Measurements from ENCODE around the gene FAM3A. TPM values are rescaled to one million over a fixed set of nuclear protein-coding genes. Genes with fewer than 3 reads are reported as not detected.

The FAM3A gene
- total RNA-seq, 4 donors from 2014 or later, result 62.7 to 112 (median 72.5) TPM

DNA sequence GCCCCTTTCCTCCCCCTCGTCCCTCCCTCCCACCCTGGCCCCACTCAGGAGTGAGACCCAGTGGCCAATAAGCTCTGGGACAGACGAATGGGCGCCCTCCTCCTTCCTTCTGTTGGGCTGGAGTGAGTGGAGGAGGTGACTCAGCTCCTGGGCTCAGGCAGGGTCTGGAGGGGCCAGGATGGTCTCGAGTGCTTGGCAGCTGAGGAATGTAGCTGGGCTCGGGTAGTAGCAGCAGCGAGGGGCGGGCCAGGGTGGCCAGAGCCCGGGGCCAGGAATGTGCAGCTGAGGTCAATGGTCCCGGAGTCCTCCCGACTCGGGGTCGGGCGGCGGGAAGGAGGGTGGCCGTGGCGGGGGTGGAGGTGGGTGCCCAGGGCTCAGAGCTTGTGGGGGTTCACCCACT, 15.6 kb upstream of the FAM3A start:
- H3K9me3 ChIP-seq, result no peaks in the 10 kb centered on the region
- no peak overlapping the region for H3K4me3 ChIP-seq
- peaks cover 0 to 14% (median 6%) of the 10 kb centered on the region in 4 donors for H3K4me1 ChIP-seq
- in situ Hi-C loops (cut with MboI; ENCODE audit: low pct_ligation_motif_present in 1 of 4, low pct_unique_long_range_greater_than_20kb in 1 of 4, low sequenced_read_pairs in 3 of 4) (loop anchor here in 3 of 4 donors (25.0 kb wide), 3 partner anchors 119 to 1569 kb away; partner anchors contain the start of genes DNASE1L1 (in 3 of the 3), TAFAZZIN (in 3 of the 3), HCFC1 (in 1 of the 3) and TMEM187 (in 1 of the 3)), intact Hi-C loops (cut with DNase I; ENCODE audit: low total_unique reads) (loop anchor here (5.0 kb wide), 1 partner anchor 1574 kb away; no protein-coding TSS in a partner anchor)
- no peak overlapping the region for H3K27ac ChIP-seq
- no peaks in the 10 kb centered on the region for H3K27me3 ChIP-seq
- no peak for DNase-seq
- WGBS, 2 donors (ENCODE audit: low coverage in 1 of 2), result 84% methylated on average over 16 of the region's 16 CpGs; no CpG with 5 or more reads in 1 of the 2 donors
- H3K36me3 ChIP-seq, result no peaks in the 10 kb centered on the region
- TF ChIP-seq POLR2A (IDR thresholded peaks at IDR 0.05) (no peak), POLR2AphosphoS5 (IDR thresholded peaks at IDR 0.05) (no peak), EP300 (IDR thresholded peaks at IDR 0.05; ENCODE audit: low read depth) (no peak)
- TF ChIP-seq, protein P1, sequence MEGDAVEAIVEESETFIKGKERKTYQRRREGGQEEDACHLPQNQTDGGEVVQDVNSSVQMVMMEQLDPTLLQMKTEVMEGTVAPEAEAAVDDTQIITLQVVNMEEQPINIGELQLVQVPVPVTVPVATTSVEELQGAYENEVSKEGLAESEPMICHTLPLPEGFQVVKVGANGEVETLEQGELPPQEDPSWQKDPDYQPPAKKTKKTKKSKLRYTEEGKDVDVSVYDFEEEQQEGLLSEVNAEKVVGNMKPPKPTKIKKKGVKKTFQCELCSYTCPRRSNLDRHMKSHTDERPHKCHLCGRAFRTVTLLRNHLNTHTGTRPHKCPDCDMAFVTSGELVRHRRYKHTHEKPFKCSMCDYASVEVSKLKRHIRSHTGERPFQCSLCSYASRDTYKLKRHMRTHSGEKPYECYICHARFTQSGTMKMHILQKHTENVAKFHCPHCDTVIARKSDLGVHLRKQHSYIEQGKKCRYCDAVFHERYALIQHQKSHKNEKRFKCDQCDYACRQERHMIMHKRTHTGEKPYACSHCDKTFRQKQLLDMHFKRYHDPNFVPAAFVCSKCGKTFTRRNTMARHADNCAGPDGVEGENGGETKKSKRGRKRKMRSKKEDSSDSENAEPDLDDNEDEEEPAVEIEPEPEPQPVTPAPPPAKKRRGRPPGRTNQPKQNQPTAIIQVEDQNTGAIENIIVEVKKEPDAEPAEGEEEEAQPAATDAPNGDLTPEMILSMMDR (IDR thresholded peaks at IDR 0.05), result no peak

DNA sequence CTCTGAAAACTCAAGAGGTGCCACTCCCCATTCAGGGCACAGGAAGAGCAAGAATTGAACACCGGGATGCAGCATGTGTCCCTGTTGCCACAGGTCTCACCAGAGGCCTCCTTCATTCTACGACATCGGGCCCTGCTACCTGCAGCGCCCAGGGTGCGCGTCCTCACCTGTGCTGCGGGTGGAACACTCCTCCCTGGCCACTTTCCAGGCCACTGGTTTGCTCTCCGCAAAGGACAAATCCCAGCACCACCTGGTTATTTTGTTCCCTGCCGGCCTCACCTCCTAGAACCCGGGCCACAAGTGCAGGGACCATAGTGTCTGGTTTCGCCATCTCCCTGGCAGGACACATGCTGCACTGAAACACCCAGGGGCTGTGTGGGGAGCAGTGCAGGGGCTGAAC, 14.3 kb upstream of the FAM3A start:
- TF ChIP-seq EP300 (IDR thresholded peaks at IDR 0.05; ENCODE audit: low read depth), result no peak
- TF ChIP-seq POLR2AphosphoS5 (IDR thresholded peaks at IDR 0.05), result no peak
- TF ChIP-seq POLR2A (IDR thresholded peaks at IDR 0.05), result no peak
- TF ChIP-seq, protein P1 (IDR thresholded peaks at IDR 0.05), result no peak

DNA sequence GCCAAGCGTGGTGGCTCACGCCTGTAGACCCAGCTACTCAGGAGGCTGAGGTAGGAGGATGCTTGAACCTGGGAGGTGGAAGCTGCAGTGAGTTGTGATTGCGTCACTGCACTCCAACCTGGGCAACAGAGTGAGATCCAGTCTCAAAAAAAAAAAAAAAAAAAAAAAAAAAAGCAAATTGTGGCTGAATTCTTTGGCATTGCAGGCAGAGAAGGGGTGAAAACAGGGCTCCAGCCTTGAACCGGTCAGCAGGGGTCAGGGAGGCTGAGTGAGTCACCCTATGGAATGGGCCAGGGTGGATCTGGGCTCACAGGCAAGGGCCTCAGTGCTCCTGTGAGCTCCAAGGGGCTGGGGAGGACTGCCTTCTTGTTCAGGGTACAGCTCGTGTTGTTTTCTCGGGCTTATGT, 13.2 kb upstream of the FAM3A start:
- TF ChIP-seq POLR2AphosphoS5 (IDR thresholded peaks at IDR 0.05) (no peak), EP300 (IDR thresholded peaks at IDR 0.05; ENCODE audit: low read depth) (no peak), POLR2A (IDR thresholded peaks at IDR 0.05) (no peak)
- TF ChIP-seq, protein P1 (IDR thresholded peaks at IDR 0.05), result no peak
- no peaks in the 10 kb centered on the region for H3K36me3 ChIP-seq
- in situ Hi-C loops (cut with MboI; ENCODE audit: low pct_ligation_motif_present in 1 of 4, low pct_unique_long_range_greater_than_20kb in 1 of 4, low sequenced_read_pairs in 3 of 4) (loop anchor here in 3 of 4 donors (25.0 kb wide), 3 partner anchors 117 to 1567 kb away; partner anchors contain the start of genes DNASE1L1 (in 3 of the 3), TAFAZZIN (in 3 of the 3), HCFC1 (in 1 of the 3) and TMEM187 (in 1 of the 3)), intact Hi-C loops (cut with DNase I; ENCODE audit: low total_unique reads) (no loop called here)
- H3K27me3 ChIP-seq, result no peaks in the 10 kb centered on the region
- DNase-seq, result no peak
- H3K4me3 ChIP-seq, result no peak overlapping the region
- 69% methylated on average over 6 of the region's 6 CpGs; no CpG with 5 or more reads in 1 of the 2 donors for WGBS, 2 donors (ENCODE audit: low coverage in 1 of 2)
- H3K4me1 ChIP-seq, result peaks cover 0 to 12% (median 3%) of the 10 kb centered on the region in 4 donors
- no peaks in the 10 kb centered on the region for H3K9me3 ChIP-seq
- H3K27ac ChIP-seq, result no peak overlapping the region

More for the DNA sequence above, 14.3 kb upstream of the FAM3A start:
- no peaks in the 10 kb centered on the region for H3K9me3 ChIP-seq
- no peaks in the 10 kb centered on the region for H3K36me3 ChIP-seq
- no peak overlapping the region for H3K4me3 ChIP-seq
- WGBS, 2 donors (ENCODE audit: low coverage in 1 of 2), result 80% methylated on average over 11 of the region's 11 CpGs; no CpG with 5 or more reads in 1 of the 2 donors
- no peak for DNase-seq
- H3K27me3 ChIP-seq, result no peaks in the 10 kb centered on the region
- in situ Hi-C loops (cut with MboI; ENCODE audit: low pct_ligation_motif_present in 1 of 4, low pct_unique_long_range_greater_than_20kb in 1 of 4, low sequenced_read_pairs in 3 of 4), result loop anchor here in 3 of 4 donors (25.0 kb wide), 3 partner anchors 118 to 1568 kb away; partner anchors contain the start of genes DNASE1L1 (in 3 of the 3), TAFAZZIN (in 3 of the 3), HCFC1 (in 1 of the 3) and TMEM187 (in 1 of the 3)
- H3K4me1 ChIP-seq, result peaks cover 0 to 17% (median 6%) of the 10 kb centered on the region in 4 donors
- intact Hi-C loops (cut with DNase I; ENCODE audit: low total_unique reads), result loop anchor here (5.0 kb wide), 1 partner anchor 1573 kb away; no protein-coding TSS in a partner anchor
- H3K27ac ChIP-seq, result no peak overlapping the region

DNA sequence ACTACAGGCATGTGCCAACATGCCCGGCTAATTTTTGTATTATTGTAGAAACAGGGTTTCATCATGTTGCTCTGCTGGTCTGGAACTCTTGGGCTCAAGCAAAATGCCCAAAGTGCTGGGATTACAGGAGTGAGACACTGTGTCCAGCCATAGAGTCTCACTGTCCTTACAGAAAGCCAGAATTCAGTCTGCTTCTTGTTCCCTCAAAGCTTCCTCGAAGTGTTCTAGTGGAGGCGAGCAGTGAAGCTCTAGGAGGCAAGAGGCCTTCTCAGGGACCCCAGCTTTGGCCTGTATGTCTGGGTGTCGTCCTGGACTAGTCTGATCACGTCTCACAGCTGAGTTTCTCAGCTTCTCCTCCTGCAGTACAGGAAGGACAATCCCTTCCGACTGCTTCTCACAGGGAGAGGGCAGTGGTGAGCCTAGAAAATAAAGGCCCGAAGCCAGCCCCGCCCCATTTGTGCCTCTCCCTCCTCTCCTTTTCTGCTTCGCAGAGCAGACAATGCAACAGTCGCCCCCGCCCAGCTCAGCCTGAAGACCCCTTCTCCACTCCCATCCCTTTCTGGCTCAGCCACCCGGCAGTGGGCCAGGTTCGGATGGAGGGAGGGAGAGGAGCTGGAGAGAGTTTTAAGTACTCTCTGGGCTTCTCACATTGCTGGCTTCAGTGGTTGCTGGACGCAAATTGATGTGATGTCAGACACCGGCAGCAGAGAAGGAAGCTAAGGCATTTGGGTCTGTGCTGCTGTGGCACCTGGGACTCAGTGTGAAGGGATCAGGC, 11.1 kb upstream of the FAM3A start:
- TF ChIP-seq POLR2A (IDR thresholded peaks at IDR 0.05) (peak; percentile 21), EP300 (IDR thresholded peaks at IDR 0.05; ENCODE audit: low read depth) (no peak), POLR2AphosphoS5 (IDR thresholded peaks at IDR 0.05) (peak in 2 of 3 donors; percentile 25 to 42)
- TF ChIP-seq, protein P1 (IDR thresholded peaks at IDR 0.05), result peak; percentile 42 to 57 (median 47)
- peak; percentile 84 for DNase-seq
- Histone ChIP-seq H3K27ac (peak overlapping the region; percentile 65 to 80 (median 79)), H3K9me3 (no peaks in the 10 kb centered on the region), H3K27me3 (no peaks in the 10 kb centered on the region), H3K4me3 (peak overlapping the region in 2 of 4 donors; percentile 23 to 39), H3K4me1 (peaks cover 0 to 12% (median 3%) of the 10 kb centered on the region in 4 donors), H3K36me3 (no peaks in the 10 kb centered on the region)
- intact Hi-C loops (cut with DNase I; ENCODE audit: low total_unique reads) (no loop called here), in situ Hi-C loops (cut with MboI; ENCODE audit: low pct_ligation_motif_present in 1 of 4, low pct_unique_long_range_greater_than_20kb in 1 of 4, low sequenced_read_pairs in 3 of 4) (loop anchor here in 3 of 4 donors (25.0 kb wide), 3 partner anchors 115 to 1565 kb away; partner anchors contain the start of genes DNASE1L1 (in 3 of the 3), TAFAZZIN (in 3 of the 3), HCFC1 (in 1 of the 3) and TMEM187 (in 1 of the 3))
- WGBS, 2 donors (ENCODE audit: low coverage in 1 of 2), result 30% methylated on average over 15 of the region's 15 CpGs; no CpG with 5 or more reads in 1 of the 2 donors

Measured in transverse colon (tissue), 4 donors.